ENCODE data around the gene CLPTM1L.

Gene CLPTM1L

DNA sequence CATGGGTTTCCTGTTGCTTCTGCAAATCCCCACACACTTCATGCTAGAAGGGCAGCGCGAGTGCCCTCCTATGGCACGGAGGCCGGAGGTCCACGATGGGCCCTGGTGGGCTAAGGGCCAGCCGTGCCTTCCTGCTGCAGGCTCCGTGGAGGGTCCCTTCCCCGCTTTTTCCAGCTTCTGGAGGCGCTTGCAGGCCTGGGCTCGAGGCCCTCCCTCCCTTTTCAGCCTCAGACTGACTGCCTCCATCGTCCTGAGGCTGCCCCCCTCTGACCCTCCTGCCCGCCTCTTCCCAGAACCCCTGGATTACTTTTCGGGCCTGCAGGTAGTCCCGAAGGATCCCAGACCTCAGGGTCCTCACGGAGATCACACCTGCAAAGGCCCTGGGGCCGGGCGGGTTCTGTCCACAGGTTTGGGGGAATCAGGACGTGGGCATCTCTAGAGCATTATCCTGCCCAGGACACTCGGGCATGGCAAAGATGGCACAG is 46.8 kb downstream of the CLPTM1L start:
- Histone ChIP-seq H4K8ac (ENCODE audit: low read length) (no peak overlapping the region), H4K91ac (ENCODE audit: low read length) (no peak overlapping the region), H2BK15ac (ENCODE audit: low read depth, poor library complexity, severe bottlenecking) (no peak overlapping the region), H3K4ac (ENCODE audit: low read depth in 1 of 2, low read length in 2 of 2) (no peak overlapping the region), H3K4me1 (ENCODE audit: control insufficient read depth, insufficient read depth, low read depth, low read length) (peaks cover 11% of the 10 kb centered on the region), H2AK5ac (ENCODE audit: low read length, severe bottlenecking) (no peak overlapping the region), H2BK120ac (ENCODE audit: low read depth, low read length) (no peak overlapping the region), H3K4me3 (ENCODE audit: insufficient read depth in 1 of 2, low read depth in 1 of 2, low read length in 2 of 2) (no peak overlapping the region), H3K18ac (ENCODE audit: low read depth in 1 of 2, low read length in 2 of 2) (no peak overlapping the region), H2BK12ac (ENCODE audit: low read length in 2 of 2) (no peak overlapping the region), H3K36me3 (ENCODE audit: control insufficient read depth in 1 of 2, insufficient read depth in 2 of 2, low read depth in 1 of 2, low read length in 2 of 2) (peaks cover 0 to 6% of the 10 kb centered on the region in 2 experiments), H3K27ac (ENCODE audit: low read length, poor library complexity, severe bottlenecking) (no peak overlapping the region), H3K9me3 (ENCODE audit: control insufficient read depth, low read length) (peaks cover 3% of the 10 kb centered on the region), H3K9ac (ENCODE audit: low read length) (no peak overlapping the region), H3K79me1 (replicated peaks; ENCODE audit: low read length, poor library complexity, severe bottlenecking) (no peaks in the 10 kb centered on the region), H3K27me3 (ENCODE audit: control insufficient read depth in 1 of 2, insufficient read depth in 1 of 2, low read length in 2 of 2) (peaks cover 53 to 81% of the 10 kb centered on the region in 2 experiments), H3K14ac (ENCODE audit: low read length in 2 of 2) (no peak overlapping the region), H3K23ac (ENCODE audit: low read length in 2 of 2) (no peak overlapping the region), H3K4me2 (ENCODE audit: low read length, poor library complexity, severe bottlenecking) (no peak overlapping the region), H2AFZ (ENCODE audit: low read depth, low read length) (no peak overlapping the region), H2BK5ac (ENCODE audit: low read depth, low read length, poor library complexity, severe bottlenecking) (no peak overlapping the region)
- no peak for DNase-seq
- 77% methylated on average over 19 of the region's 19 CpGs for WGBS

DNA sequence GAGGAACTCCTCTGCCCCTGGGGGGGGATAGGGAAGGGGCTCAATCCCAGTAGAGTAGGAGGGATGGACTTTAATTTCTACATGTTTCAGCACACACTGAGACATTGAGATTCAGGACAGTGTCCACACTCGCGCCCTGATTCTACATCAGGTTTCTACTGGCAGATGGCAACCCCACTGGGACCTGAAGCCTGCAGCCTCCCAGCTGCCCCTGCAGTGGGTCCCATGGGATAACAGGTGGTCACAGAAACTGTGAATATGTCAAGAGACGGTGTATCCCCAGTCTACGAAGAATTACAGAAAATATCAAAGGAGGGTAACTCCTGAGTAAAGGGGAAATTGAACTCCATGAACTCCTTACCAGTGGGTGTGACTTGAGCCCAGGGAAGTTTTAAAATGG is 47.7 kb downstream of the CLPTM1L start:
- Histone ChIP-seq H3K23ac (ENCODE audit: low read length in 2 of 2) (no peak overlapping the region), H3K14ac (ENCODE audit: low read length in 2 of 2) (no peak overlapping the region), H3K79me1 (replicated peaks; ENCODE audit: low read length, poor library complexity, severe bottlenecking) (no peaks in the 10 kb centered on the region), H2BK120ac (ENCODE audit: low read depth, low read length) (no peak overlapping the region), H3K18ac (ENCODE audit: low read depth in 1 of 2, low read length in 2 of 2) (no peak overlapping the region), H2BK12ac (ENCODE audit: low read length in 2 of 2) (no peak overlapping the region), H3K4ac (ENCODE audit: low read depth in 1 of 2, low read length in 2 of 2) (no peak overlapping the region), H3K36me3 (ENCODE audit: control insufficient read depth in 1 of 2, insufficient read depth in 2 of 2, low read depth in 1 of 2, low read length in 2 of 2) (peaks cover 0 to 6% of the 10 kb centered on the region in 2 experiments), H3K27me3 (ENCODE audit: control insufficient read depth in 1 of 2, insufficient read depth in 1 of 2, low read length in 2 of 2) (peaks cover 57 to 77% of the 10 kb centered on the region in 2 experiments), H2BK5ac (ENCODE audit: low read depth, low read length, poor library complexity, severe bottlenecking) (no peak overlapping the region), H3K9ac (ENCODE audit: low read length) (no peak overlapping the region), H3K4me3 (ENCODE audit: insufficient read depth in 1 of 2, low read depth in 1 of 2, low read length in 2 of 2) (no peak overlapping the region), H4K91ac (ENCODE audit: low read length) (no peak overlapping the region), H2AFZ (ENCODE audit: low read depth, low read length) (no peak overlapping the region), H2AK5ac (ENCODE audit: low read length, severe bottlenecking) (no peak overlapping the region), H3K27ac (ENCODE audit: low read length, poor library complexity, severe bottlenecking) (no peak overlapping the region), H3K4me2 (ENCODE audit: low read length, poor library complexity, severe bottlenecking) (no peak overlapping the region), H3K4me1 (ENCODE audit: control insufficient read depth, insufficient read depth, low read depth, low read length) (peaks cover 11% of the 10 kb centered on the region), H3K9me3 (ENCODE audit: control insufficient read depth, low read length) (no peaks in the 10 kb centered on the region), H4K8ac (ENCODE audit: low read length) (no peak overlapping the region), H2BK15ac (ENCODE audit: low read depth, poor library complexity, severe bottlenecking) (no peak overlapping the region)
- WGBS, result 79% methylated on average over 4 of the region's 4 CpGs
- no peak for DNase-seq

DNA sequence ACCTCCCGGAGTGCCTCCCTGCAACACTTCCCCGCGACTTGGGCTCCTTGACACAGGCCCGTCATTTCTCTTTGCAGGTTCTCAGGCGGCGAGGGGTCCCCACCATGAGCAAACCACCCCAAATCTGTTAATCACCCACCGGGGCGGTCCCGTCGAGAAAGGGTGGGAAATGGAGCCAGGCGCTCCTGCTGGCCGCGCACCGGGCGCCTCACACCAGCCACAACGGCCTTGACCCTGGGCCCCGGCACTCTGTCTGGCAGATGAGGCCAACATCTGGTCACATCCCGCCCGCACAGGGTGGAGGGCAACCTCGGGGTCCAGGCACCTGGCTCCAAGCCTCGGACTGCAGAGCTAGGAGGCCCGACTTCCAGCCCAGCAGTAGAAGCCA is 49.3 kb downstream of the CLPTM1L start:
- Histone ChIP-seq H2BK120ac (ENCODE audit: low read depth, low read length) (no peak overlapping the region), H4K8ac (ENCODE audit: low read length) (no peak overlapping the region), H3K18ac (ENCODE audit: low read depth in 1 of 2, low read length in 2 of 2) (no peak overlapping the region), H3K4me1 (ENCODE audit: control insufficient read depth, insufficient read depth, low read depth, low read length) (peaks cover 11% of the 10 kb centered on the region), H2BK12ac (ENCODE audit: low read length in 2 of 2) (no peak overlapping the region), H4K91ac (ENCODE audit: low read length) (no peak overlapping the region), H3K4me3 (ENCODE audit: insufficient read depth in 1 of 2, low read depth in 1 of 2, low read length in 2 of 2) (no peak overlapping the region), H3K9me3 (ENCODE audit: control insufficient read depth, low read length) (no peaks in the 10 kb centered on the region), H3K4ac (ENCODE audit: low read depth in 1 of 2, low read length in 2 of 2) (no peak overlapping the region), H3K27me3 (ENCODE audit: control insufficient read depth in 1 of 2, insufficient read depth in 1 of 2, low read length in 2 of 2) (peaks cover 51 to 73% of the 10 kb centered on the region in 2 experiments), H3K23ac (ENCODE audit: low read length in 2 of 2) (no peak overlapping the region), H2BK15ac (ENCODE audit: low read depth, poor library complexity, severe bottlenecking) (no peak overlapping the region), H2AK5ac (ENCODE audit: low read length, severe bottlenecking) (no peak overlapping the region), H3K9ac (ENCODE audit: low read length) (no peak overlapping the region), H3K27ac (ENCODE audit: low read length, poor library complexity, severe bottlenecking) (no peak overlapping the region), H3K79me1 (replicated peaks; ENCODE audit: low read length, poor library complexity, severe bottlenecking) (no peaks in the 10 kb centered on the region), H2AFZ (ENCODE audit: low read depth, low read length) (no peak overlapping the region), H3K14ac (ENCODE audit: low read length in 2 of 2) (no peak overlapping the region), H2BK5ac (ENCODE audit: low read depth, low read length, poor library complexity, severe bottlenecking) (no peak overlapping the region), H3K4me2 (ENCODE audit: low read length, poor library complexity, severe bottlenecking) (no peak overlapping the region), H3K36me3 (ENCODE audit: control insufficient read depth in 1 of 2, insufficient read depth in 2 of 2, low read depth in 1 of 2, low read length in 2 of 2) (peaks cover 0 to 6% of the 10 kb centered on the region in 2 experiments)
- no peak for DNase-seq
- WGBS, result 61% methylated on average over 19 of the region's 22 CpGs

DNA sequence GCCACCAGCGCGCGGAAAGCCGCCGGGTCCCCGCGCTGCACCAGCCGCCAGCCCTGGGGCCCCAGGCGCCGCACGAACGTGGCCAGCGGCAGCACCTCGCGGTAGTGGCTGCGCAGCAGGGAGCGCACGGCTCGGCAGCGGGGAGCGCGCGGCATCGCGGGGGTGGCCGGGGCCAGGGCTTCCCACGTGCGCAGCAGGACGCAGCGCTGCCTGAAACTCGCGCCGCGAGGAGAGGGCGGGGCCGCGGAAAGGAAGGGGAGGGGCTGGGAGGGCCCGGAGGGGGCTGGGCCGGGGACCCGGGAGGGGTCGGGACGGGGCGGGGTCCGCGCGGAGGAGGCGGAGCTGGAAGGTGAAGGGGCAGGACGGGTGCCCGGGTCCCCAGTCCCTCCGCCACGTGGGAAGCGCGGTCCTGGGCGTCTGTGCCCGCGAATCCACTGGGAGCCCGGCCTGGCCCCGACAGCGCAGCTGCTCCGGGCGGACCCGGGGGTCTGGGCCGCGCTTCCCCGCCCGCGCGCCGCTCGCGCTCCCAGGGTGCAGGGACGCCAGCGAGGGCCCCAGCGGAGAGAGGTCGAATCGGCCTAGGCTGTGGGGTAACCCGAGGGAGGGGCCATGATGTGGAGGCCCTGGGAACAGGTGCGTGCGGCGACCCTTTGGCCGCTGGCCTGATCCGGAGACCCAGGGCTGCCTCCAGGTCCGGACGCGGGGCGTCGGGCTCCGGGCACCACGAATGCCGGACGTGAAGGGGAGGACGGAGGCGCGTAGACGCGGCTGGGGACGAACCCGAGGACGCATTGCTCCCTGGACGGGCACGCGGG is 49.9 kb downstream of the CLPTM1L start, which contains the start of gene TERT:
Gene TERT (minus strand): TSS at position 234 of the 815 bp plus-strand sequence. CDS start 79 bp downstream, at position 155.
- no peak for DNase-seq
- no peak within 1 kb of the TSS for H3K27ac ChIP-seq (ENCODE audit: low read length, poor library complexity, severe bottlenecking)
- H3K9ac ChIP-seq (ENCODE audit: low read length), result no peak within 1 kb of the TSS
- no peak within 1 kb of the TSS for H4K91ac ChIP-seq (ENCODE audit: low read length)
- H3K79me1 ChIP-seq (replicated peaks; ENCODE audit: low read length, poor library complexity, severe bottlenecking), result no peaks in the 10 kb centered on the region
- H2AFZ ChIP-seq (ENCODE audit: low read depth, low read length), result no peak within 1 kb of the TSS
- H3K9me3 ChIP-seq (ENCODE audit: control insufficient read depth, low read length), result no peaks in the 10 kb centered on the region
- peaks cover 0 to 6% of the 10 kb centered on the region in 2 experiments for H3K36me3 ChIP-seq (ENCODE audit: control insufficient read depth in 1 of 2, insufficient read depth in 2 of 2, low read depth in 1 of 2, low read length in 2 of 2)
- no peak within 1 kb of the TSS for H3K18ac ChIP-seq (ENCODE audit: low read depth in 1 of 2, low read length in 2 of 2)
- H3K4me2 ChIP-seq (ENCODE audit: low read length, poor library complexity, severe bottlenecking), result peak within 1 kb of the TSS; percentile 22
- H3K4ac ChIP-seq (ENCODE audit: low read depth in 1 of 2, low read length in 2 of 2), result no peak within 1 kb of the TSS
- H3K14ac ChIP-seq (ENCODE audit: low read length in 2 of 2), result no peak within 1 kb of the TSS
- H2BK15ac ChIP-seq (ENCODE audit: low read depth, poor library complexity, severe bottlenecking), result no peak within 1 kb of the TSS
- H2BK12ac ChIP-seq (ENCODE audit: low read length in 2 of 2), result no peak within 1 kb of the TSS
- no peak within 1 kb of the TSS for H3K23ac ChIP-seq (ENCODE audit: low read length in 2 of 2)
- H3K27me3 ChIP-seq (ENCODE audit: control insufficient read depth in 1 of 2, insufficient read depth in 1 of 2, low read length in 2 of 2), result peaks cover 49 to 67% of the 10 kb centered on the region in 2 experiments
- H2AK5ac ChIP-seq (ENCODE audit: low read length, severe bottlenecking), result no peak within 1 kb of the TSS
- WGBS, result 5% methylated on average over 62 of the region's 102 CpGs
- H2BK120ac ChIP-seq (ENCODE audit: low read depth, low read length), result no peak within 1 kb of the TSS
- peaks cover 11% of the 10 kb centered on the region for H3K4me1 ChIP-seq (ENCODE audit: control insufficient read depth, insufficient read depth, low read depth, low read length)
- peak within 1 kb of the TSS in 1 of 2 experiments; percentile 17 for H3K4me3 ChIP-seq (ENCODE audit: insufficient read depth in 1 of 2, low read depth in 1 of 2, low read length in 2 of 2)
- H2BK5ac ChIP-seq (ENCODE audit: low read depth, low read length, poor library complexity, severe bottlenecking), result no peak within 1 kb of the TSS
- no peak within 1 kb of the TSS for H4K8ac ChIP-seq (ENCODE audit: low read length)

All from mesenchymal stem cell (in vitro differentiated cells and primary cell).